ENCODE results near the gene SPI1.

The SPI1 gene

DNA sequence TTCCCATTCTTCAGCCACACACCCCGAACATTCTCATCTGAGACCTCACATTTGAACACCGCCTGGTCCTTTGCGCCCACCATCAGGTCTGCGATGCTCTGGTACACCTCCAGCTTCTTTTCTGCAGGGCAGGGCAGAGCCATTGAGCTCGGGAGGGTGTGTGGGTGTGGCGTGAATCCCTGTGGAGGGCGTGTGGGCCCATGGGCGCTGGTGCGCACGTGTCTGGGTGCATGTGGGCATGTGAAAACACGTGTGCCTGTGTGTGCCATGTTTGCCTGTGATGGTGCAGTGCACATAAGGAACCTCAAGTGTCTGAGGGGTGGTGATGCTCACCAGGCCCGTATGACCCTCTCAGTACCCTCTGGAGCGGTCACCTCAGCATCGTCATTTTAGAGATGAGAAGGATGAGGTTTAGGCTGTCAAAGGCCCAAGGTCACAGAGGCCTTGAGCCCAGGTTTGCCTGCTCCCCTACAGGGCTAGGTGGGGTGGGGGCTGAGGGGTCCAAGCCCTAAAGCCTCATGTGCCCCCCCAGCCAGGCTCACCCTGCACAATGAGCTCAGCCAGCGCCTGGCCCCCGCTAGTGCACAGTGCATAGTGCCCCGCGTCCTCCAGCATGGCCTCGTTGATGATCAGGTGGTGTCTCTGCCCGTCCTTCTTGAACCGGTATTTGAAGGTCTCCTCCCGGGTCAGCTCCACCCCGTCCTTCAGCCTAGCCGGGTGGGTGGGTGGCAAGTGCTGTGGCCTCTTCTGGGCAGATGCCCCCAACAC lies 36.1 kb downstream of the SPI1 start:
- Histone ChIP-seq H3K4me1 (ENCODE audit: insufficient read depth, poor library complexity, severe bottlenecking) (no peaks in the 10 kb centered on the region), H3K9me3 (ENCODE audit: severe bottlenecking) (no peaks in the 10 kb centered on the region), H3K27ac (ENCODE audit: poor library complexity, severe bottlenecking) (no peak overlapping the region), H3K4me3 (ENCODE audit: severe bottlenecking) (no peak overlapping the region), H3K36me3 (ENCODE audit: low read depth) (no peaks in the 10 kb centered on the region), H3K27me3 (ENCODE audit: insufficient read depth, poor library complexity, severe bottlenecking) (no peaks in the 10 kb centered on the region)
- DNase-seq (ENCODE audit: low spot score) (no peak), ATAC-seq (ENCODE audit: low read depth) (no peak)
- no peak for TF ChIP-seq CTCF (IDR thresholded peaks at IDR 0.05; ENCODE audit: poor library complexity, severe bottlenecking)

DNA sequence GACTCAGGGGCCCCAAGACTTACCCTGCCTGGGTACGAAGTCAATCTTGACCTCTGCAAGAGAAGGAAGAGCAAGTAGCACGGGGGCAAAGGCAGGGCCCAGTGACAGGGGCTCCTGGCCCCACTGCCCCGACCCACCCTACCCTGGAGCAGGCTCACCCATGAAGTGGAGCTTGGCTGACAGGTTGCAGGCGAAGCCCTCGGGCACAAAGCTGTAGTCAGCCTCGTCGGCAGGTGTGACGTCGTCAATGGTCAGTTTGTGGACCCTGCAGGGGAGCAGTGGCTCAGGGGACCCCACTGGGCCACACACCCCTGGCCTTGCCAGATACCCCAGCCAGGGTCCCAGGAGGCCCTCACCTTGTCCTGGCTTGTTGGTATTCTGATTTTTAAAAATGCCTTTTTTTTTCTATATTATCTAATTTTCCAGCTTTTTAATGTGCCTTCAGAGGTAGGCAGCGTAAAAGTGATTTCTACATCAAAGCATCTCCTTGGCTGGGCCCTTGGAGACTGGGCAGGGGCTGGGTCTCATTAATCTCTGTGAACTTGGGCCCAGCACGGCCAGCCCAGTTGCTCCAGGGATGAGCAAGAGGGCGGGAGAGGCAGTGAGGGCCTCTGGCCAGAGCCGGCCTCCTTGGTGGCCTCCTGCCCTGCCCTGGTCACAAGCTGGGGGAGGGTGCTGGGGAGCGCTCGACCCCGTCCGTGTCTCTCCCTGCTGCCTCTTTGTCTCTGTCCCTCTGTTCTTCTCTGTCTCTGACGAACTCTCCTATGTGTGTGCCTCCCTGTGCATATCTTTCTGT lies 37.2 kb downstream of the SPI1 start:
- H3K27me3 ChIP-seq (ENCODE audit: insufficient read depth, poor library complexity, severe bottlenecking), result no peaks in the 10 kb centered on the region
- no peak overlapping the region for H3K4me3 ChIP-seq (ENCODE audit: severe bottlenecking)
- no peaks in the 10 kb centered on the region for H3K36me3 ChIP-seq (ENCODE audit: low read depth)
- no peak for DNase-seq (ENCODE audit: low spot score)
- no peak overlapping the region for H3K27ac ChIP-seq (ENCODE audit: poor library complexity, severe bottlenecking)
- H3K4me1 ChIP-seq (ENCODE audit: insufficient read depth, poor library complexity, severe bottlenecking), result no peaks in the 10 kb centered on the region
- no peaks in the 10 kb centered on the region for H3K9me3 ChIP-seq (ENCODE audit: severe bottlenecking)
- TF ChIP-seq CTCF (IDR thresholded peaks at IDR 0.05; ENCODE audit: poor library complexity, severe bottlenecking), result no peak
- ATAC-seq (ENCODE audit: low read depth), result no peak

GRCh38 chr11:47340010-47340409 lies 38.3 kb downstream of the SPI1 start:
- no peak for TF ChIP-seq CTCF (IDR thresholded peaks at IDR 0.05; ENCODE audit: poor library complexity, severe bottlenecking)
- ATAC-seq (ENCODE audit: low read depth), result no peak
- no peaks in the 10 kb centered on the region for H3K9me3 ChIP-seq (ENCODE audit: severe bottlenecking)
- no peaks in the 10 kb centered on the region for H3K27me3 ChIP-seq (ENCODE audit: insufficient read depth, poor library complexity, severe bottlenecking)
- H3K27ac ChIP-seq (ENCODE audit: poor library complexity, severe bottlenecking), result no peak overlapping the region
- DNase-seq (ENCODE audit: low spot score), result no peak
- H3K36me3 ChIP-seq (ENCODE audit: low read depth), result no peaks in the 10 kb centered on the region
- no peak overlapping the region for H3K4me3 ChIP-seq (ENCODE audit: severe bottlenecking)
- H3K4me1 ChIP-seq (ENCODE audit: insufficient read depth, poor library complexity, severe bottlenecking), result no peaks in the 10 kb centered on the region

DNA sequence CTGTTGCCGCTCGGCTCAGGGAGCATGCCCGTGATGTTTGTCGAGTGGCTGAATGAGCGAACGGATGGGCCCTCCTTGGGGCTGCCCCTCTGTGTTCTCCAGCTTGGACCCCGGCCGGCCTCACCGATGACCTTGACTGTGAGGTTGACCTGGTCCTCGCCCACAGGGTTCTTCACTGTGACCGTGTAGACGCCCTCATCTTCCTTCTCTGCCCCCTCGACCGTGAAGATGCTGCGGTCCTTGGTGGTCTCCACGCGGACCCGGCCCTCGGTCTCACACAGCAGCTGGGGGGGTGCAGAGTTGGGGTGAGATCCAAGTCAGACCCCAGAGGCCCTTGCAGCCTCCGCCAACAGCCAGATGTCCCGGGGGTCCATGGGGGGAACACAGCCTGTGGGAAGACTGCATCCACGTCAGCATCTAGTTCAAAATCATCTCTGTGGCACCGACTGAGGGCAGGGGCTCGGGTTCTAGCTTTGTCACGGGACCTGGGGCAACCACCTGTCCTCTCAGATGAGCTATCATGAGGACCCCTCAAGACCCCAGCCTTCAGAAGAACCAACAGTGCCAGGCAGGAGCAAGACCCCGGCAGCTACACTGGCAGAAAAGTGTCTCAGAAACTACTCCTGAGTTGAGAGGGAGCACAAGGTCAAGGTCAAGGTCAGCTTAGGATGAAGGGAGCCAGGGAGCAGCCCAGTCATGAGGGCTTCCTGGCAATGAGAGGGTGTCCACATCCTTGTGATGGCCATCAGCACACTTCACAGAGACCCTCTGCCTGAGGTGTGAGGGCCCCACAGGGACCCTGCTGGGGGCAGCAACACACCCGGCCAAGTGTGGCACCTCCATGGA lies 39.7 kb downstream of the SPI1 start:
- Histone ChIP-seq H3K27ac (ENCODE audit: poor library complexity, severe bottlenecking) (no peak overlapping the region), H3K27me3 (ENCODE audit: insufficient read depth, poor library complexity, severe bottlenecking) (no peaks in the 10 kb centered on the region), H3K9me3 (ENCODE audit: severe bottlenecking) (no peaks in the 10 kb centered on the region), H3K36me3 (ENCODE audit: low read depth) (no peaks in the 10 kb centered on the region), H3K4me3 (ENCODE audit: severe bottlenecking) (no peak overlapping the region), H3K4me1 (ENCODE audit: insufficient read depth, poor library complexity, severe bottlenecking) (no peaks in the 10 kb centered on the region)
- ATAC-seq (ENCODE audit: low read depth) (no peak), DNase-seq (ENCODE audit: low spot score) (no peak)
- TF ChIP-seq CTCF (IDR thresholded peaks at IDR 0.05; ENCODE audit: poor library complexity, severe bottlenecking), result no peak

All from RWPE2 (cell line).